PC-9 (cell line): ENCODE data around the gene SPAG5. TPM values are rescaled to one million over a fixed set of nuclear protein-coding genes. Genes with fewer than 3 reads are reported as not detected.

Experiments
- BruUV-seq: library from RNA; stranded (reverse); fragments of 400-500 nt; replicated peaks from 2 replicates; lab custom pipeline; 2021; lab: Mats Ljungman, UMichigan
- CTCF ChIA-PET: fragments of 300-600 bp; sonication (Branson Sonifier 250); formaldehyde crosslinking; loops from one replicate; lab custom pipeline; 2022; ENCODE audit warnings: antibody characterized with exemption; lab: Charles Lee
- POLR2A ChIA-PET: fragments of 300-600 bp; sonication (Branson Sonifier 250); formaldehyde crosslinking; loops from one replicate; lab custom pipeline; 2022; ENCODE audit warnings: antibody characterized with exemption; ENCODE audit not compliant: unreplicated experiment; lab: Charles Lee
- DNase-seq, 2 experiments: peaks; one replicate each; pipeline versions ENCODE4 v3.0.0 to v3.0.0-alpha.2; 2015 to 2022; ENCODE audit warnings: mixed read lengths in 1 of 2
- H2AFZ ChIP-seq: fragments of 200-600 bp; sonication (generic); 2 replicates; pipeline ENCODE4 v1.8.1; 2017; ENCODE audit warnings: antibody characterized with exemption
- H3F3A ChIP-seq: fragments of 200-600 bp; sonication (generic); 2 replicates; pipeline ENCODE4 v1.8.1; 2017; ENCODE audit warnings: antibody characterized with exemption, mild to moderate bottlenecking, low read depth; ENCODE audit not compliant: insufficient read depth
- H3K27ac ChIP-seq: fragments of 200-600 bp; sonication (generic); 2 replicates; pipeline ENCODE4 v1.6.1; 2016; ENCODE audit warnings: mixed run types
- H3K27me3 ChIP-seq: fragments of 200-600 bp; sonication (generic); 2 replicates; pipeline ENCODE4 v1.6.1; 2016; ENCODE audit warnings: low read depth, mixed run types; ENCODE audit not compliant: insufficient read depth
- H3K36me3 ChIP-seq: fragments of 200-600 bp; sonication (generic); 2 replicates; pipeline ENCODE4 v1.6.1; 2016; ENCODE audit warnings: low read depth, mixed run types
- H3K4me1 ChIP-seq: fragments of 200-600 bp; sonication (generic); replicated peaks from 2 replicates; pipeline ENCODE4 v1.6.1; 2016; ENCODE audit warnings: mixed run types; ENCODE audit not compliant: insufficient read depth
- H3K4me2 ChIP-seq: fragments of 200-600 bp; sonication (generic); 2 replicates; pipeline ENCODE4 v1.6.1; 2017; ENCODE audit warnings: mixed run types
- H3K4me3 ChIP-seq: fragments of 200-600 bp; sonication (generic); 2 replicates; pipeline ENCODE4 v1.6.1; 2016; ENCODE audit warnings: mixed run types
- H3K79me2 ChIP-seq: fragments of 200-600 bp; sonication (generic); 2 replicates; pipeline ENCODE4 v1.6.1; 2017; ENCODE audit warnings: low read depth, mixed run types
- H3K9me2 ChIP-seq: fragments of 200-600 bp; sonication (generic); 2 replicates; pipeline ENCODE4 v1.8.1; 2017; ENCODE audit warnings: mild to moderate bottlenecking; ENCODE audit not compliant: insufficient read depth
- H3K9me3 ChIP-seq: fragments of 200-600 bp; sonication (generic); 2 replicates; pipeline ENCODE4 v1.8.1; 2016; ENCODE audit warnings: low read depth; ENCODE audit not compliant: insufficient read depth
- H4K20me1 ChIP-seq: fragments of 200-600 bp; sonication (generic); 2 replicates; pipeline ENCODE4 v1.8.1; 2017; ENCODE audit not compliant: insufficient read depth
- EZH2 ChIP-seq: fragments of 200-600 bp; sonication (generic); IDR thresholded peaks from 2 replicates; pipeline ENCODE4 v1.8.0; 2017; ENCODE audit warnings: antibody characterized with exemption, low read depth
- intact Hi-C: fragments of 100-400 bp; cut with micrococcal nuclease; formaldehyde crosslinking; loops from one replicate; pipeline ENCODE4 v1.10.0; 2022; ENCODE audit not compliant: unreplicated experiment
- total RNA-seq: library from RNA; stranded (reverse); gene quantifications from 2 replicates; pipeline ENCODE4 v1.2.3, GENCODE V29; 2021
- TF ChIP-seq, protein P1 (sequence below): fragments of 200-600 bp; sonication (generic); conservative IDR thresholded peaks from 2 replicates; pipeline ENCODE4 v1.6.1; 2017; ENCODE audit warnings: mixed run types, antibody characterized with exemption, mild to moderate bottlenecking, moderate library complexity

The SPAG5 gene
- total RNA-seq, 1 experiment from 2014 or later = 101 TPM

DNA sequence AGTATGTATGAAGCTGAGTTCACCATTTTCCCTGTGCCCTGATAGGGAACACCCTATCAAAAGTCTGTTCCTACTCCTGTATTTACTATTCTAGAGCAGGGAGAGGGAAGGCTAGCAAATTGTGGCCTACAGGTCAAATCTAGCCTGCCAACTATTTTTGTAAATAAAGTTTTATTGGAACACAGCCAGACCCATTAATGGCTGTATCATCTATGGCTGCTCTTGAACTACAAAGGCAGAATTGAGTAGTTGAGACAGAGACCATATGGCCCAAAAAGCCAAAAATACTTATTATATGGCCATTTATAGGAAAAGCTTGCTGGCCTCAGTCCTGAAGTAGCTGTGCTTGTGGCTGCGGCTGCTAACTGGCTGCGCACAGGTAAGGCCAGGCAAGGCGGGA is 17.9 kb downstream of the SPAG5 start:
- Histone ChIP-seq H3K36me3 (0 out of 2 replicates have a peak, but pooled peaks cover 12% of the 10 kb centered on the region), H3K79me2 (no peaks in the 10 kb centered on the region), H2AFZ (no peak overlapping the region), H3K27ac (no peak overlapping the region), H3K4me1 (peaks cover 3% of the 10 kb centered on the region; the same call in 1 of the 2 replicates), H3K9me2 (no peaks in the 10 kb centered on the region), H3K9me3 (no peaks in the 10 kb centered on the region), H3F3A (peaks cover 12% of the 10 kb centered on the region; the same call in 1 of the 2 replicates), H3K4me3 (no peak overlapping the region), H4K20me1 (no peaks in the 10 kb centered on the region; the same call in 1 of the 2 replicates), H3K27me3 (no peaks in the 10 kb centered on the region), H3K4me2 (no peak overlapping the region)
- BruUV-seq = no TSS peak
- no peak for DNase-seq
- intact Hi-C loops = no loop called here
- ChIA-PET POLR2A (no interaction called here), CTCF (no interaction called here)
- TF ChIP-seq EZH2 = no peak

DNA sequence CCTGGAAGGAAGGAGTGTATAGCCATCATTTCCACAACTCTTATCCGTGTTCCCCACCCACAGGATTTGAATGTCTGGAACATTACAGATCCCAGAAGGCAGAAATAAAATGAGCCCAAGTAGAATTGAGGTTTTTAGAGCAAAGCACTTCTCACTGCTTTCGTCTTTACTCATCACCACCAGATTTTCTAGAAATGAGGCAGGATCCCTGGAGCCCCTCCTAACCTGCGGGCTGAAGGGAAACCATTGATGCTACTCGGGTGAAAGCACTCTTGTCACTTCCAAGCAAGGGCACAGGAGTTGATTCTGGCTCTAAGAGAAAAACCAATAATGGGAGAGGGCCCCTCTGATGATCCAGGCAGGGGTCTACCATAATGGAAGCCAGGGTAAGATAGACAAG is 19.3 kb downstream of the SPAG5 start:
- H3F3A ChIP-seq = peaks cover 15% of the 10 kb centered on the region; the same call in 1 of the 2 replicates
- H3K4me2 ChIP-seq = no peak overlapping the region
- intact Hi-C loops = no loop called here
- no peaks in the 10 kb centered on the region for H3K9me3 ChIP-seq
- ChIA-PET CTCF (no interaction called here), POLR2A (no interaction called here)
- H3K4me1 ChIP-seq = peaks cover 3% of the 10 kb centered on the region; the same call in 1 of the 2 replicates
- no TSS peak for BruUV-seq
- DNase-seq = no peak
- H4K20me1 ChIP-seq = no peaks in the 10 kb centered on the region; the same call in 1 of the 2 replicates
- no peaks in the 10 kb centered on the region for H3K27me3 ChIP-seq
- H3K36me3 ChIP-seq = 0 out of 2 replicates have a peak, but pooled peaks cover 10% of the 10 kb centered on the region
- no peak overlapping the region for H2AFZ ChIP-seq
- TF ChIP-seq, protein P1, sequence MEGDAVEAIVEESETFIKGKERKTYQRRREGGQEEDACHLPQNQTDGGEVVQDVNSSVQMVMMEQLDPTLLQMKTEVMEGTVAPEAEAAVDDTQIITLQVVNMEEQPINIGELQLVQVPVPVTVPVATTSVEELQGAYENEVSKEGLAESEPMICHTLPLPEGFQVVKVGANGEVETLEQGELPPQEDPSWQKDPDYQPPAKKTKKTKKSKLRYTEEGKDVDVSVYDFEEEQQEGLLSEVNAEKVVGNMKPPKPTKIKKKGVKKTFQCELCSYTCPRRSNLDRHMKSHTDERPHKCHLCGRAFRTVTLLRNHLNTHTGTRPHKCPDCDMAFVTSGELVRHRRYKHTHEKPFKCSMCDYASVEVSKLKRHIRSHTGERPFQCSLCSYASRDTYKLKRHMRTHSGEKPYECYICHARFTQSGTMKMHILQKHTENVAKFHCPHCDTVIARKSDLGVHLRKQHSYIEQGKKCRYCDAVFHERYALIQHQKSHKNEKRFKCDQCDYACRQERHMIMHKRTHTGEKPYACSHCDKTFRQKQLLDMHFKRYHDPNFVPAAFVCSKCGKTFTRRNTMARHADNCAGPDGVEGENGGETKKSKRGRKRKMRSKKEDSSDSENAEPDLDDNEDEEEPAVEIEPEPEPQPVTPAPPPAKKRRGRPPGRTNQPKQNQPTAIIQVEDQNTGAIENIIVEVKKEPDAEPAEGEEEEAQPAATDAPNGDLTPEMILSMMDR = no peak
- no peak for TF ChIP-seq EZH2
- no peak overlapping the region for H3K27ac ChIP-seq
- no peak overlapping the region for H3K4me3 ChIP-seq
- no peaks in the 10 kb centered on the region for H3K9me2 ChIP-seq
- no peaks in the 10 kb centered on the region for H3K79me2 ChIP-seq

DNA sequence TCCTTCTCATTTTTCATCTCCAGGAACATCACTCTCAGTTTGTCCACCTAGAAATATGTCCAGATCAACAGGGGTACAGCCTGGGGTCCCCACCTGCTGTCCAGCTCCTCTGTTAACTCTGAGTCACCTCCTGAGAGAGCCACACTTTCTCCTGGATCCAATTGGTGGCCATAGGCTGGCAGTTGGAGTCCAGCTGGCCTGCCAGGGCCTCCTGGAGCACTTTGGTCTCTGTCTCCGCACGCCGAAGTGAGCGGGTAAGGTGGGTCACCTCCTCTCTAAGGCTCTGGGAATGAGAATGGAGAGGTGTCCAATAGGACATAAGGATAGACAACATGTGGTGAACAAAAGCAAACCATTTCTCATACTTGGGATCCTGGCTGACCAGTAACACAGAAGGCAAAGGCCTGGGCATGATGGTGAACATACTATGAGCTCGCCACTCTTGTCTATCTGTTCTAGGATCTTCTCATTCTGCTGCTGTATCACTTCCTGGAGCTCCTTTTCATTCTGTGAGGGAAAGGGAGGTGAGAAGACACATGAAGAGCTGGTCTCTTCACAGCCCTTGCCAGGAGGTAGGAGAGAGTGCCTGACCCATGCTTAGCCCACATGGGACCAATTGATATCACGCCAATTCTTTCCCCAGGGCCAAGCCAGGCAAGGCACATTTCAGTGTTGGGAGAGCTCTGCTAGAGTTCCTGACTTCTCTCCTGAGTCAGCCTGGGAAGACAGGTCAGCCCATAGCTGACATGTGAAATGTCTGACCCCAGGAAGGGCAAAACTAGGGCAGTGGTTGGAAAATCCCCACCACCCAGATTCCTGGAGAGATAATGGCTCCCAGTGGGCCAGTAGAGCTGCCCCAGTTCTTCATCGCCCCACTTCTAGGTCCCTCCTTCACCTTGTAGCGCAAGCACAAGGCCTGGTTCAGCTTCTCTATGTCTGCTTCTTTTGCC is 20.3 kb downstream of the SPAG5 start:
- DNase-seq = no peak
- H3K9me3 ChIP-seq = no peaks in the 10 kb centered on the region
- ChIA-PET CTCF (interaction anchor here (0.5 kb wide), 1 partner anchor 66 kb away, joined by 5 read pairs; the partner anchor contains the start of gene BLTP2), POLR2A (interaction anchor here (0.9 kb wide), 1 partner anchor 165 kb away, joined by 4 read pairs; no protein-coding TSS in a partner anchor)
- H2AFZ ChIP-seq = no peak overlapping the region
- intact Hi-C loops = no loop called here
- H3F3A ChIP-seq = peaks cover 15% of the 10 kb centered on the region; the same call in 1 of the 2 replicates
- no peaks in the 10 kb centered on the region for H3K79me2 ChIP-seq
- no peak overlapping the region for H3K27ac ChIP-seq
- no peak overlapping the region for H3K4me3 ChIP-seq
- 0 out of 2 replicates have a peak, but pooled peaks cover 10% of the 10 kb centered on the region for H3K36me3 ChIP-seq
- H3K4me2 ChIP-seq = no peak overlapping the region
- BruUV-seq = no TSS peak
- H3K4me1 ChIP-seq = peaks cover 3% of the 10 kb centered on the region; the same call in 1 of the 2 replicates
- H4K20me1 ChIP-seq = no peaks in the 10 kb centered on the region; the same call in 1 of the 2 replicates
- no peak for TF ChIP-seq EZH2
- H3K9me2 ChIP-seq = no peaks in the 10 kb centered on the region
- no peaks in the 10 kb centered on the region for H3K27me3 ChIP-seq
